Measurements from ENCODE around the gene INHBC.

Gene INHBC

DNA sequence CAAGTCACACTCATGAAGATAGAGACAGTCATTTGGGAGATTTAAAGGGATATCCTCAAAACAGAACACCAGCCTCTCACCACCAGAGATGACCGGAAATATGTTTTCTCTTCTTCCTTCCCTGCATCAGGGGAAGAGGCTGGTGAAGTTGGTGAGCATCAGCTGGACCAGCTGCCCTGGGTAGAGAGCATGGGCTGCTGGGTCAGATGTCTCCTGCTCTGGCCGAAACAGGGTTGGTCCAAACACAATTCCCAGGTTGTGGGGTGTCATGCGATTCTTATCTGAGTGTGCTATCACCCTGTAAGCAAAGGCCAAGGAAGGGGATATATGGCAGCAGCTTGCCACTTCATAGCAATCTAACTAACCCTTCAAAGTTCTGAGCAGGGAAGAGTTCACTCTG, 37.8 kb downstream of the INHBC start:
- WGBS, result 90% methylated on average over 2 of the region's 3 CpGs
- H3K27me3 ChIP-seq (ENCODE audit: insufficient read depth, low read length), result peaks cover 53% of the 10 kb centered on the region

DNA sequence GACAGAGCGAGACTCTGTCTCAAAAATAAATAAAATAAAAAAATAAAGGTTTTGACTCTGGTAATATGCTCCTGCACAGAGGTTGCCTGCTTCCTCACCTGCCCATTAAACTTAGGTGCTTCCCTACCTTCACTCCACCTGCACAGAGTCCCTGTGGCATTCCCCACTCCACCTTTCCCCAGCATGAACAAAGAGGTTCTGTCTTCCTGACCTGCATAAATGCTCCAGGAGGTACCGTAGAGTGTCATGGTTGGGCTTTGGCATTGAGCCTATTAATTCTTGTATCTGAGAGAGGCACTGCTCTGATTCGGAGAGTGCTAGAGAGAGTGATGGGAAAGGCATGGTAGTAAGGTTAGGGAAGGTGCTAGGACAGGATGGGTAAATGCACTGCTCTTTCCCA, 38.8 kb downstream of the INHBC start:
- no peaks in the 10 kb centered on the region for H3K9me3 ChIP-seq (ENCODE audit: insufficient read depth, low read depth, low read length)
- H3K4me3 ChIP-seq (ENCODE audit: low read length), result no peak overlapping the region
- 80% methylated on average over 2 of the region's 3 CpGs for WGBS
- no peak overlapping the region for H3K27ac ChIP-seq (ENCODE audit: low read depth, low read length)
- no peaks in the 10 kb centered on the region; the same call in 1 of the 2 replicates for H3K36me3 ChIP-seq (ENCODE audit: insufficient read depth, low read length)
- no peak overlapping the region for H3K9ac ChIP-seq (ENCODE audit: low read depth, low read length)
- H3K27me3 ChIP-seq (ENCODE audit: insufficient read depth, low read length), result peaks cover 59% of the 10 kb centered on the region
- H3K4me1 ChIP-seq (ENCODE audit: insufficient read depth, low read length), result peaks cover 5% of the 10 kb centered on the region

More for the DNA sequence above, 37.8 kb downstream of the INHBC start:
- Histone ChIP-seq H3K4me3 (ENCODE audit: low read length) (no peak overlapping the region), H3K9ac (ENCODE audit: low read depth, low read length) (no peak overlapping the region), H3K27ac (ENCODE audit: low read depth, low read length) (no peak overlapping the region), H3K9me3 (ENCODE audit: insufficient read depth, low read depth, low read length) (no peaks in the 10 kb centered on the region), H3K4me1 (ENCODE audit: insufficient read depth, low read length) (peaks cover 5% of the 10 kb centered on the region), H3K36me3 (ENCODE audit: insufficient read depth, low read length) (no peaks in the 10 kb centered on the region; the same call in 1 of the 2 replicates)

DNA sequence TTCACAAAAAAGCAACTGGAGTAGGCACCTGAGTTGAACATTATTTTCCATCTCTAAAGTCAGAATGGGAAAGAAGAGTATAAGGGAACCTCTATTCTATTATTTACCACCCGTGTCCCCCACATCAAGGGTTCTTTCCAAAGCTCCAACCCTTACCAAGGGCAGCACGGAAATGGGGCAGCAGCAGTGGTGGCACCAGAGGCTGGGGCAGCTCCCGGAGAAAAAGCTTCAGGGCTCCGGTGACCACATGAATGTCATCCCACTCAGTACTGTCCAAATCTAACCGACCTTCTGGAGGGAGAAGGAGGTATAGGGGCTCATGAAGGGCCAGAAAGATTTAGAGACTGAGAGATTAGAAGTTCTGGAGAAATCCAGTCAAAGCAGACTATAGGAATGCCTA, 39.3 kb downstream of the INHBC start:
- Histone ChIP-seq H3K36me3 (ENCODE audit: insufficient read depth, low read length) (no peaks in the 10 kb centered on the region; the same call in 1 of the 2 replicates), H3K27me3 (ENCODE audit: insufficient read depth, low read length) (peaks cover 60% of the 10 kb centered on the region), H3K27ac (ENCODE audit: low read depth, low read length) (no peak overlapping the region), H3K4me1 (ENCODE audit: insufficient read depth, low read length) (peaks cover 5% of the 10 kb centered on the region), H3K9me3 (ENCODE audit: insufficient read depth, low read depth, low read length) (no peaks in the 10 kb centered on the region), H3K4me3 (ENCODE audit: low read length) (no peak overlapping the region), H3K9ac (ENCODE audit: low read depth, low read length) (no peak overlapping the region)
- WGBS, result 95% methylated on average over 5 of the region's 5 CpGs

DNA sequence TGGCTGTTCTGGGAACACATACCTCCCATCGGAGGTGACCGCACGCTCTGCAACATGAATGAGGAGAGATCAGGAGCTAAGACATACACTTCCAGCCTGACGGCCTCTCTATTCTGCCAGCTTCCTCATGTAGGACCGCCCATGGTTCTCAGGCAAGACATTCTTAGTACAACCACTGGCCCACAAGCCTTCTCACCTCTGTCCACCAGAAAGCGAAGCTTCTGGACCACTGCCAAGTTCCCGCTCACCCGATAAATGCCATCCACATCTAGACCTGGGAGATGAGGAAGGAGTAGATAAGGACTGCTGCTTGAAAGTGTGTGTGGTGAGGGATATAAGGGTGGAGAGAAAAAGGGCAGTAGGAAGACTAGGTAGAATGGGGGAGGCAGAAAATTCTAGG, 39.8 kb downstream of the INHBC start:
- no peak overlapping the region for H3K27ac ChIP-seq (ENCODE audit: low read depth, low read length)
- no peak overlapping the region for H3K4me3 ChIP-seq (ENCODE audit: low read length)
- peaks cover 63% of the 10 kb centered on the region for H3K27me3 ChIP-seq (ENCODE audit: insufficient read depth, low read length)
- no peaks in the 10 kb centered on the region for H3K9me3 ChIP-seq (ENCODE audit: insufficient read depth, low read depth, low read length)
- H3K9ac ChIP-seq (ENCODE audit: low read depth, low read length), result no peak overlapping the region
- WGBS, result 95% methylated on average over 8 of the region's 8 CpGs
- no peaks in the 10 kb centered on the region; the same call in 1 of the 2 replicates for H3K36me3 ChIP-seq (ENCODE audit: insufficient read depth, low read length)
- H3K4me1 ChIP-seq (ENCODE audit: insufficient read depth, low read length), result peaks cover 5% of the 10 kb centered on the region

DNA sequence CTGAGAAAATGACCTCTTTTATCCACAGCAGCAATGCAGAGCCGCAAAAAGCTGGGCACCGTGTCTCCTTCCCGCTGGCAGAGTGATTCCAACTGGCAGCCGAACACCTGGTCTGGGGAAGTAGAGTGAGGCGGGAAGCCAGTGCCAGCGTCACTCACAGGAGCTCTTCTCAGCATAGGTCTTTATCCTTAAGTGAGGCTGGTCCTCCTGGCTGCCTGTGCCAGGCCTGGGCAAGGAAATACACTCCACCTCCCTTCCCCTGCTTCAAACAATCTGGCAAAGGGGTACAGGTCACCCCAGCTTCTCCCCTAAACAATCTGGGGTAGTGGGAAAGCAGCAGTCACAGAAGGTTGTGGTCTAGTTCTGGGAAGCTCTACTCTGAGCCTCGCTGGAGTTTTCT, 40.3 kb downstream of the INHBC start:
- WGBS, result 65% methylated on average over 7 of the region's 7 CpGs
- Histone ChIP-seq H3K9ac (ENCODE audit: low read depth, low read length) (no peak overlapping the region; the same call in 1 of the 2 replicates), H3K27me3 (ENCODE audit: insufficient read depth, low read length) (peaks cover 67% of the 10 kb centered on the region)

DNA sequence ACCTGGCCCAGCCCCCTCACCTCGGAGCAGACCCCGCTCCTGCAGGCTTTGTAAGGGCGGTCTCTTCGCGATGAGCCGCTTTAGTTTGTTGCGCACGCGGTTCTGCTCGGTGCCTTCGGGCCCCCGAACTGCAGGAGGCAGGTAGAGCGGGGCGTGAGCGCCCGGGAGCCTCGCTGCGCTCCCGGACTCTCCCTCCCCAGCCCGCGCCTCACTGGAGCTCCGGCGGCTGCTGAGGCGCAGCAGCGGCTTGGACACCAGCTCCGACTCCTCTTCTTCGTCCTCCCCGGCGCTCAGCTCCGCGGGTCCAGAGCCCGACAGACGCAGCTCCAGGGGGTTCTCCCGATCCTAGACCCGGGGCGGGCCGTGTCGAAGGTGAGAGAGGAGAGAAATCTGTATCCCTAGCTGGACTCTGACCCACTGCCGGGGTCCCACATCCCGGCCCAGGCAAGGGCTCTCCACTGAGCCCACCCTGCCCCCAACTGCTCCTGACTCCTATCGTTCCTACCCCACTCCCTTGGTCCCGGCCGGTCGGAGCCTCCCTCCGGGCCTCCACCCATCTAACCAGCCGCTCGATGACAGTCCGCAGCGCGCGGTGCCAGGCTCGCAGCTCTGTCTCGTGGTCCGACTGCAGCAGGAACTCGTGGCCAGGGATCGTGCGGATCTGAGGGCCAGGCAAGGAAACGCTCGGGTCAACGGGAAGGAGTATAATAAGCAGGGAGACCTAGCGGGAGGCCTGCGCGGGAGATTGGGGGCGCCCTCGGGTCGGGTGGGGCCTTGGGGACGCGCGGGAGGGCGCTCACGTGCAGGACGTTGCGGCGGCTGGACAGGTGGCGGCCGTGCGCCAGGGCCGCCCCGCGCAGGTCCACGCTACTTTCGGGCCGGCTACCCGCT, 40.9 kb downstream of the INHBC start:
- Histone ChIP-seq H3K9ac (ENCODE audit: low read depth, low read length) (peak overlapping the region; percentile 30; the same call in 1 of the 2 replicates), H3K36me3 (ENCODE audit: insufficient read depth, low read length) (no peaks in the 10 kb centered on the region), H3K27me3 (ENCODE audit: insufficient read depth, low read length) (peaks cover 68% of the 10 kb centered on the region), H3K9me3 (ENCODE audit: insufficient read depth, low read depth, low read length) (no peaks in the 10 kb centered on the region), H3K4me1 (ENCODE audit: insufficient read depth, low read length) (peaks cover 5% of the 10 kb centered on the region), H3K4me3 (ENCODE audit: low read length) (peak overlapping the region; percentile 49), H3K27ac (ENCODE audit: low read depth, low read length) (no peak overlapping the region)
- WGBS, result 2% methylated on average over 84 of the region's 84 CpGs

More for the DNA sequence above, 40.3 kb downstream of the INHBC start:
- Histone ChIP-seq H3K4me3 (ENCODE audit: low read length) (peak overlapping the region; percentile 49), H3K27ac (ENCODE audit: low read depth, low read length) (no peak overlapping the region), H3K4me1 (ENCODE audit: insufficient read depth, low read length) (peaks cover 5% of the 10 kb centered on the region), H3K9me3 (ENCODE audit: insufficient read depth, low read depth, low read length) (no peaks in the 10 kb centered on the region), H3K36me3 (ENCODE audit: insufficient read depth, low read length) (no peaks in the 10 kb centered on the region; the same call in 1 of the 2 replicates)

DNA sequence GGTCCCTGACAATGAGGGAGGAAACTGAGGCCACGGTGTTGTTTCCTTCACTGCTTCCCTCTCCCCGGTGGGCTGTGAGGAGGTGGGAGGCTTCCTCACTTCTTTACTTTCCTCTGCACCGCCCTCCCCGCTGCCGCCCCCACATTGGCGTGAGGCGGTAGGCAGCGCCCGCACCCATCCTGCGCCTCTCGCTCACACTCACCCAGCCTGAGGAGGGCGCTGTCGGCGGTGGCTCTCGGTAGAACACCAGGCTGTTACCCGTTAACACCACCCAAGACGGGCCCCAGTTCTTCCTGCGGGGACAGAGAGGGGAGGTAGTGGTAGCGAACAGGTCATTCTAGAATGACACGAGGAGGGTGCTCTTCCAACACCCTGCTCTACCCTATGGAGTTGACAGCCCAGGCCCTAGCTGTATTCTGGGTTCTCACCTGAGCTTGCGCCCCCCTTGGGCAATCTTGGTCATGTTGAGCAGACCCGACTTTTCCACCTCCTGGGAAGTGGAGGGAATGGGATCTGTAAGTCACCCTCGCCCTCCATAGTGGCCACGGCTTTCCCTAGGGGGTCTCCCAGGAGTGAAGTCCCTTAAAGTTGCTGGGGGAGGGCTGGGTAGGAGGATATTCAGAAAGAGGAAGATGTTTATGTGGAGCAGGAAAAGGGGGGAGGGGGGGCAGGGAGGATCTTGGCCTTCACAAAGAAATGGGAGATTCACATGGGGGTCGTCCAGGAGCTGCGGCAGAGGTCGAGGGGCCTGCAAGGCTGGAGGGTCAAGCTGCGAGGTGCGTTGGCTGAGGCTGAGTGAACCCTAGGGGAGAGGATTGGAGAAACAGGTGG, 41.8 kb downstream of the INHBC start:
- Histone ChIP-seq H3K4me1 (ENCODE audit: insufficient read depth, low read length) (peaks cover 5% of the 10 kb centered on the region), H3K27ac (ENCODE audit: low read depth, low read length) (no peak overlapping the region), H3K9me3 (ENCODE audit: insufficient read depth, low read depth, low read length) (no peaks in the 10 kb centered on the region), H3K4me3 (ENCODE audit: low read length) (peak overlapping the region; percentile 49), H3K27me3 (ENCODE audit: insufficient read depth, low read length) (peaks cover 68% of the 10 kb centered on the region), H3K9ac (ENCODE audit: low read depth, low read length) (no peak overlapping the region), H3K36me3 (ENCODE audit: insufficient read depth, low read length) (no peaks in the 10 kb centered on the region)
- 47% methylated on average over 28 of the region's 29 CpGs for whole genome bisulfite sequencing

DNA sequence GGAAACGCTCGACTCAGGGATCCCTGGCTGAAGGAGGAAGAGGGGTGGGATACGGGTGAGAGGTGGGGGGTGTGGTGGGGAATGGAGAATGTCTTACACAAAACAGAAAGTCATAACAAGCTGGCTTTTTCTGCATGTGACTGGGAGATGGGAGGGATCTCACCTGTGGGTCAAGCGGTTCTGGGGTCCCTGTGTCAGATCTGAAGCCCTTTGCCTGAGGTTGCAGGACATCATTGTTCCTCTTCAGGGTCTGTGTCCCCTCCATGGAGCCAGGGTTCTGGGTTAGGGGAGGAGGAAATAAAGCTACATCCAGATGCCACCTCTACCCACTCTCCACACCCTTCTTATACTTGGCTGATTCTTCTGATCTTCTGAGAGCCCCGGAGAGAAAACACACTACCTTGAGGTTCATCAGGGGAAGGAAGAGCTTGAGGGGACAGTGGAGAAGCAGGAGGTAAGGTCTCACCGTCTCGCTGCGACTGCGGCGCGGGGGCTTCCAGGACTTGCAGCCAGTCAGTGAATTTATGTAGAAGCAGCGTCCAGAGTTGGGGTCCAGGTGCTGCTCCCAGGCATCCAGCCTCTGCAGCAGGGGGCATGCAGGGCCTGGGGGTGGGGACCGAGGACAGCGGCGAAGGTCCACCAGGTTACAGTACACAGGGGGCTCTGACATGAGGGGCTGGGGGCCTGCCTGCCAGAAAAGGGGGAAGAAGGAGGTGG, 42.6 kb downstream of the INHBC start:
- peaks cover 65% of the 10 kb centered on the region for H3K27me3 ChIP-seq (ENCODE audit: insufficient read depth, low read length)
- H3K9me3 ChIP-seq (ENCODE audit: insufficient read depth, low read depth, low read length), result no peaks in the 10 kb centered on the region
- 87% methylated on average over 15 of the region's 15 CpGs for WGBS
- H3K9ac ChIP-seq (ENCODE audit: low read depth, low read length), result no peak overlapping the region
- H3K36me3 ChIP-seq (ENCODE audit: insufficient read depth, low read length), result no peaks in the 10 kb centered on the region
- H3K4me1 ChIP-seq (ENCODE audit: insufficient read depth, low read length), result peaks cover 5% of the 10 kb centered on the region
- H3K27ac ChIP-seq (ENCODE audit: low read depth, low read length), result no peak overlapping the region
- no peak overlapping the region for H3K4me3 ChIP-seq (ENCODE audit: low read length)

DNA sequence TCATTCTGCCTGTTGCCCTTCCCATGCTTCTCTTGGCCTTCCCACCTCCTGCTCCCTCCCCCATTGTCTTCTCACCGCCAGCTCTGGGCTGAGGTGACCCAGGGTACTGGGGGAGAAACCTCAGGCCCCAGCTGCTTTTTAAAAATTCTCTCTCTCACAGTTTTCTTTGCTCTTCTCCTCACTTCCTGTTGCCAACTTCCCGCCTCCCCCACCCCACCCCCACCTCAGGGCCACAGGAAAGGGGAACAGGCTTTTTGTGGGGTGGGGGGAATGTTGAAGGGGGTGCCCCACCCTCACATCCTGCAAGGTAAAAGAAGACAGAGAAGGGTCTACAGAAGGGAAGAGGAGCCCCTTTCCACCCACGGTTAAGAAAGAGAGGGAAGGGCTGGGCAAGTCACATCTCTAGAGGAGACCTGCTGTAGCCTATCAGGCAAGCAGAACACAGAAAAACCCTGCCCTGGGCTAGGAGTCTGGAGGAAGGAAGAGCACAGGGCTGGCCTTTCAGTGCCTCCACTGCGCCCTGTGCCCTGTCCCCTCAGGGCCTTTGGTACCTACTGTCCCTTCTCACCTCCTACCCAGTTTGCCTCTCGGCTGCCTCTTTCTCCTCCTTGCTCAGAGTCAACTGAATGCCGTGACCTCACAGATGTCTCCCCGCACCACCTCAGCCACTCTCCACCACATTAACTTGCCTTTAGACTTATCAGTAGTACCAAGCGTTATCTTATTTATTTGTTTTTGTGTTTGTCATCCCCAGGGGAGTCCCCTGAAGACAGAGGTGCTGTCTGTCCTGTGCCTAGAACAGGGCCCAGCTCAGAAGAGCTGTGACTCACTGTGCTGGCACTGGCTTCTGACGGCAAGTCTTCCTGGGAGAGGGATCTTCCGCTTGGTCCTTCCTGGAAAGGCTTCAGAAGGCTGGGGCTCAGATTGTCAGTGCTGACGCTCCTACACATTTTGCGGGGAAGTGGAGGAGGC, 43.4 kb downstream of the INHBC start:
- Histone ChIP-seq H3K36me3 (ENCODE audit: insufficient read depth, low read length) (no peaks in the 10 kb centered on the region), H3K4me3 (ENCODE audit: low read length) (no peak overlapping the region), H3K27me3 (ENCODE audit: insufficient read depth, low read length) (peaks cover 56% of the 10 kb centered on the region), H3K4me1 (ENCODE audit: insufficient read depth, low read length) (peaks cover 5% of the 10 kb centered on the region), H3K27ac (ENCODE audit: low read depth, low read length) (no peak overlapping the region), H3K9ac (ENCODE audit: low read depth, low read length) (no peak overlapping the region), H3K9me3 (ENCODE audit: insufficient read depth, low read depth, low read length) (no peaks in the 10 kb centered on the region)
- 80% methylated on average over 11 of the region's 12 CpGs for WGBS

DNA sequence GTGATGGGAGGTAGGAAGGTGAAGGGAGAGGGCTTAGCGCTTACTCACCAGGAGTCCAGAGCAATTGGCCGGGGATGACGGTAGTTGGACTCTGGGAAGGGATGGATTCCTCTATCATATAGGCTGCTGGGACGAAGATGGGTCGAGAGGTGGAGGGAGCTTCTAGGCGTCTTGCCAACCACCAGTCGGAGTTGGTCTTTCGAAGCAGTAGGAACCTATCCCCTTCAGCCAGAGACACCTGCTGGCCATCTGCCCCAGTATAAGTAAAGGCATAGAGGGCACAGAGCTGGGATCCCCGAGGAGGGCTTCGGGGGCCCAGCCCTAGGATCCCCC, 44.4 kb downstream of the INHBC start:
- Histone ChIP-seq H3K4me3 (ENCODE audit: low read length) (no peak overlapping the region), H3K9ac (ENCODE audit: low read depth, low read length) (no peak overlapping the region), H3K9me3 (ENCODE audit: insufficient read depth, low read depth, low read length) (no peaks in the 10 kb centered on the region), H3K27me3 (ENCODE audit: insufficient read depth, low read length) (peaks cover 48% of the 10 kb centered on the region), H3K27ac (ENCODE audit: low read depth, low read length) (no peak overlapping the region), H3K36me3 (ENCODE audit: insufficient read depth, low read length) (no peaks in the 10 kb centered on the region), H3K4me1 (ENCODE audit: insufficient read depth, low read length) (peaks cover 5% of the 10 kb centered on the region)
- WGBS, result 94% methylated on average over 10 of the region's 10 CpGs

Measured in HUES64 (cell line).